Caco-2 (cell line): Measurements from ENCODE around the gene PALS1. TPM values are rescaled to one million over a fixed set of nuclear protein-coding genes. Genes with fewer than 3 reads are reported as not detected.

ENCODE experiments used
- BruUV-seq: library from RNA; stranded (reverse); fragments of 400-500 nt; replicated peaks from 2 replicates; lab custom pipeline; 2021; lab: Mats Ljungman, UMichigan
- CTCF ChIA-PET: fragments of 300-600 bp; sonication (Branson Sonifier 250); formaldehyde crosslinking; loops from one replicate; lab custom pipeline; 2022; ENCODE audit warnings: antibody characterized with exemption; lab: Charles Lee
- POLR2A ChIA-PET: fragments of 300-600 bp; sonication (Branson Sonifier 250); formaldehyde crosslinking; loops from one replicate; lab custom pipeline; 2022; ENCODE audit warnings: antibody characterized with exemption; lab: Charles Lee
- DNase-seq, 2 experiments: peaks; one replicate each; pipeline versions ENCODE4 v3.0.0 to v3.0.0-alpha.2; 2020 to 2022
- H3K27me3 ChIP-seq: replicated peaks from 2 replicates; pipeline ENCODE4 v1.6.0; 2011; ENCODE audit warnings: low read length; ENCODE audit not compliant: control insufficient read depth, insufficient read depth
- H3K36me3 ChIP-seq: 2 replicates; pipeline ENCODE4 v1.5.1; 2011; ENCODE audit warnings: low read length; ENCODE audit not compliant: control insufficient read depth, insufficient read depth
- H3K4me1 ChIP-seq: fragments of 250-450 bp; sonication (Bioruptor Pico); 2 replicates; pipeline ENCODE4 v1.5.1; 2020; ENCODE audit warnings: mild to moderate bottlenecking
- H3K4me3 ChIP-seq: 2 replicates; pipeline ENCODE4 v1.5.1; 2011; ENCODE audit warnings: low read depth, mild to moderate bottlenecking, control low read depth, low read length
- H3K9me3 ChIP-seq: fragments of 250-450 bp; sonication (Bioruptor Pico); 2 replicates; pipeline ENCODE4 v1.5.1; 2020; ENCODE audit warnings: mild to moderate bottlenecking, moderate library complexity
- H3K27ac Mint-ChIP-seq: one replicate; pipeline ENCODE4 v1.8.0; 2022; ENCODE audit warnings: mixed read lengths; ENCODE audit not compliant: unreplicated experiment
- H3K27me3 Mint-ChIP-seq: one replicate; pipeline ENCODE4 v1.8.0; 2022; ENCODE audit warnings: mixed read lengths; ENCODE audit not compliant: insufficient read depth, unreplicated experiment
- H3K36me3 Mint-ChIP-seq: one replicate; pipeline ENCODE4 v1.8.0; 2022; ENCODE audit warnings: mild to moderate bottlenecking, mixed read lengths; ENCODE audit not compliant: insufficient read depth, unreplicated experiment
- H3K4me1 Mint-ChIP-seq: one replicate; pipeline ENCODE4 v1.8.0; 2022; ENCODE audit warnings: low read depth, mixed read lengths; ENCODE audit not compliant: unreplicated experiment
- H3K4me3 Mint-ChIP-seq: one replicate; pipeline ENCODE4 v1.8.0; 2022; ENCODE audit warnings: mild to moderate bottlenecking, moderate library complexity, mixed read lengths; ENCODE audit not compliant: unreplicated experiment
- H3K9me3 Mint-ChIP-seq: one replicate; pipeline ENCODE4 v1.8.0; 2022; ENCODE audit warnings: mixed read lengths; ENCODE audit not compliant: unreplicated experiment
- intact Hi-C: fragments of 100-400 bp; cut with micrococcal nuclease; formaldehyde crosslinking; loops from one replicate; pipeline ENCODE4 v1.10.0; 2022; ENCODE audit not compliant: unreplicated experiment
- total RNA-seq: library from RNA; stranded (reverse); gene quantifications from 2 replicates; pipeline ENCODE4 v1.2.3, GENCODE V29; 2022
- TF ChIP-seq, protein P1 (sequence below), 2 experiments: fragments of 200-600 bp in 1 of 2; IDR thresholded peaks; 1 replicate in 1 of 2; 2 replicates in 1 of 2; pipeline versions ENCODE4 v1.5.1 to v1.8.0; 2011 to 2022; ENCODE audit warnings: antibody characterized with exemption in 1 of 2, control low read depth in 1 of 2, inconsistent platforms in 1 of 2, low read depth in 1 of 2, low read length in 1 of 2, mild to moderate bottlenecking in 1 of 2, moderate library complexity in 1 of 2; ENCODE audit not compliant: insufficient read depth in 1 of 2, severe bottlenecking in 1 of 2, unreplicated experiment in 1 of 2

PALS1 gene
- total RNA-seq, 1 experiment from 2014 or later: 47.1 TPM

DNA sequence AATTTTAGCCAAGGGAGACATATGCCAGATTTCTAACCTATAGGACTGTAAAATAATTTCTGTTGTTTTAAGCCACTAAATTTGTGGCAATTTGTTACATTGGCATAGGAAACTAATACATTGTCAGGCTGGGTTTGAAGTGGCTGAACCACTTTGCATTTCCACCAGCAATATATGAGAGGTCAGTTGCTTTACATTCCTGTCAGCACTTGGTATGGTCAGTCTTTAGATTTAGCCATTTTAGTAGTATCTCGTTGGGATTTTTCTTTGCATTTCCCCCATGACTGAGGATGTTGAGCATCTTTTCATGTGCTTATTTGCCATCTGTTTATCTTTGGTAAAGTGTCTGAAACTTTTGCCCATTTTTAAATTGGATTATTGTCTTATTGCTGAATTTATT lies 3.9 kb downstream of the PALS1 start:
- ChIA-PET POLR2A (no interaction called here), CTCF (no interaction called here)
- Mint-ChIP-seq H3K27ac (no peak overlapping the region), H3K4me3 (no peak overlapping the region), H3K27me3 (no peaks in the 10 kb centered on the region), H3K9me3 (no peaks in the 10 kb centered on the region), H3K36me3 (peaks cover 14% of the 10 kb centered on the region), H3K4me1 (peaks cover 5% of the 10 kb centered on the region)
- Histone ChIP-seq H3K9me3 (no peaks in the 10 kb centered on the region), H3K4me3 (no peak overlapping the region), H3K27me3 (no peaks in the 10 kb centered on the region), H3K4me1 (peaks cover 9% of the 10 kb centered on the region), H3K36me3 (no peaks in the 10 kb centered on the region)
- no TSS peak for BruUV-seq
- TF ChIP-seq, protein P1, sequence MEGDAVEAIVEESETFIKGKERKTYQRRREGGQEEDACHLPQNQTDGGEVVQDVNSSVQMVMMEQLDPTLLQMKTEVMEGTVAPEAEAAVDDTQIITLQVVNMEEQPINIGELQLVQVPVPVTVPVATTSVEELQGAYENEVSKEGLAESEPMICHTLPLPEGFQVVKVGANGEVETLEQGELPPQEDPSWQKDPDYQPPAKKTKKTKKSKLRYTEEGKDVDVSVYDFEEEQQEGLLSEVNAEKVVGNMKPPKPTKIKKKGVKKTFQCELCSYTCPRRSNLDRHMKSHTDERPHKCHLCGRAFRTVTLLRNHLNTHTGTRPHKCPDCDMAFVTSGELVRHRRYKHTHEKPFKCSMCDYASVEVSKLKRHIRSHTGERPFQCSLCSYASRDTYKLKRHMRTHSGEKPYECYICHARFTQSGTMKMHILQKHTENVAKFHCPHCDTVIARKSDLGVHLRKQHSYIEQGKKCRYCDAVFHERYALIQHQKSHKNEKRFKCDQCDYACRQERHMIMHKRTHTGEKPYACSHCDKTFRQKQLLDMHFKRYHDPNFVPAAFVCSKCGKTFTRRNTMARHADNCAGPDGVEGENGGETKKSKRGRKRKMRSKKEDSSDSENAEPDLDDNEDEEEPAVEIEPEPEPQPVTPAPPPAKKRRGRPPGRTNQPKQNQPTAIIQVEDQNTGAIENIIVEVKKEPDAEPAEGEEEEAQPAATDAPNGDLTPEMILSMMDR (IDR thresholded peaks at IDR 0.05; ENCODE audit: insufficient read depth in 1 of 2, low read depth in 1 of 2, low read length in 1 of 2, severe bottlenecking in 1 of 2, unreplicated experiment in 1 of 2): no peak
- intact Hi-C loops: no loop called here
- DNase-seq: no peak

DNA sequence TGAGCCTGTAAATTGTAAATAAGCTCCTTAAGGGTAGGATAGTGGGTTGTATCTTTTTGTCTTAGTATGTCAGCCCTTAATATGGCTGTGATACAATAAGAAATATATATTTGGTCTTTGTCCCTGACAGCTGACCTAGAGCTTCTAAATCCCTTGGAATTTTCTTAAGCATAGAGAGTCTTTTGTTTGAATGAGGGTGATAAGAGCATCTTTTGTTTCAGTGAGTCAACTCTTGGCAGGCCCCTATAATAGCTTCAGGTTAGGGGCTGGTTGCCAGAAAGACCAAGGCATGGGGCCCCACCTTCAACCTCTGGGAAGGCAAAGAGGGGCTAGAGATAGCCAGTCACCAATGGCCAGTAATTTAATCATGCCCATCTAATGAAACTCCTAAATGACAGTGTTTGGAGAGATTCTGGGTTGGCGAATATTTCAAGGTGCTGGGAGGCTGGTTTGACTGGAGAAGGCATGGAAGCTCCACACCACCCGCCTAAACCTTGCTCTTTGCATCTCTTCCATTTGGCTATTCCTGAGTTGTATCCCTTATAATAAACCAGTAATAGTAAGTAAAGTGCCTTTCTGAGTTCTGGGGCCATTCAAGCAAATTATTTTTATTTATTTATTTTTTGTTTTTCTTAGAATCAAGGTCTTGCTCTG lies 10.5 kb downstream of the PALS1 start:
- no peaks in the 10 kb centered on the region for H3K27me3 Mint-ChIP-seq
- no peak for DNase-seq
- H3K4me1 Mint-ChIP-seq: peaks cover 24% of the 10 kb centered on the region
- no peak overlapping the region for H3K4me3 Mint-ChIP-seq
- TF ChIP-seq, protein P1 (IDR thresholded peaks at IDR 0.05; ENCODE audit: insufficient read depth in 1 of 2, low read depth in 1 of 2, low read length in 1 of 2, severe bottlenecking in 1 of 2, unreplicated experiment in 1 of 2): no peak
- intact Hi-C loops: no loop called here
- ChIA-PET CTCF (interaction anchor here (0.6 kb wide), 1 partner anchor 108 kb away, joined by 3 read pairs; the partner anchor contains the start of genes ATP6V1D and EIF2S1), POLR2A (no interaction called here)
- no TSS peak for BruUV-seq
- H3K36me3 ChIP-seq: no peaks in the 10 kb centered on the region
- H3K36me3 Mint-ChIP-seq: peaks cover 6% of the 10 kb centered on the region
- no peaks in the 10 kb centered on the region for H3K9me3 Mint-ChIP-seq
- no peak overlapping the region for H3K27ac Mint-ChIP-seq
- no peaks in the 10 kb centered on the region for H3K9me3 ChIP-seq
- H3K4me3 ChIP-seq: no peak overlapping the region
- peaks cover 46% of the 10 kb centered on the region for H3K4me1 ChIP-seq
- no peaks in the 10 kb centered on the region for H3K27me3 ChIP-seq

DNA sequence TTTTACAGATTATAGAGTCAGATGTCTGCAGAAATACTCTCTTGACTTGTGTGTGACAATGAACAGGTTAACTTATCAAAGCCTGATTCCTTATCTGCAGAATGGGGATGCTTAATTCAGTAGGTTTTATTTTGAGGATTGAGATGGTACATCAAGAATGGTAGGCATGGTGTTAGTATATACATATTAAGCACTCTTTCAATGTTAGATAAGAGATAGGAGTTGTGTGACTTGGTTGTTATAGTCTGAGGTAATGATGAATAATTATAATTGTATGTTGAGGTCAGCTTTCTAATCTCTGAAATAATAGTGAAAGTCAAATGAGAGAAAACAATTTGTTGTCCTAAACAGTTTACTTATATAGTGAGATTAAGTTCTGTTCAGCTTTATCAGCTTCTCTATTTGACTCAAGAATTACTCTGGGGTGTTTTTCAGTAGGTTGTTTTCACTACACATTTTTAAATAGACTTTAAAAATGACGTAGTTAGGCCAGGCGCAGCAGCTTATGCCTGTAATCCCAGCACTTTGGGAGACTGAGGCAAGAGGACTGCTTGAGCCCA lies 11.9 kb downstream of the PALS1 start:
- CTCF ChIA-PET: no interaction called here
- intact Hi-C loops: no loop called here
- no peaks in the 10 kb centered on the region for H3K9me3 ChIP-seq

More for the DNA sequence above, 11.9 kb downstream of the PALS1 start:
- H3K36me3 ChIP-seq: no peaks in the 10 kb centered on the region
- POLR2A ChIA-PET: no interaction called here
- TF ChIP-seq, protein P1 (IDR thresholded peaks at IDR 0.05; ENCODE audit: insufficient read depth in 1 of 2, low read depth in 1 of 2, low read length in 1 of 2, severe bottlenecking in 1 of 2, unreplicated experiment in 1 of 2): no peak
- H3K4me1 Mint-ChIP-seq: peaks cover 24% of the 10 kb centered on the region
- no peaks in the 10 kb centered on the region for H3K9me3 Mint-ChIP-seq
- no peak for DNase-seq
- H3K27ac Mint-ChIP-seq: no peak overlapping the region
- peaks cover 6% of the 10 kb centered on the region for H3K36me3 Mint-ChIP-seq
- BruUV-seq: no TSS peak
- H3K27me3 ChIP-seq: no peaks in the 10 kb centered on the region
- no peak overlapping the region for H3K4me3 ChIP-seq
- H3K4me3 Mint-ChIP-seq: no peak overlapping the region
- H3K4me1 ChIP-seq: peaks cover 43% of the 10 kb centered on the region
- H3K27me3 Mint-ChIP-seq: no peaks in the 10 kb centered on the region
